SK-N-SH (cell line): ENCODE measurements around the gene LRRC17. TPM values are rescaled to one million over a fixed set of nuclear protein-coding genes. Genes with fewer than 3 reads are reported as not detected.
A peak's percentile ranks its signal among the peaks of the same experiment; 100 is the strongest.

Experiments used
- CTCF ChIA-PET: fragments of 300-600, 350-600 bp; formaldehyde crosslinking; extraction: SDS; loops from one replicate; lab custom pipeline; 2021; lab: Yijun Ruan, JAX
- POLR2A ChIA-PET: fragments of 350-600 bp; sonication (Branson Sonifier 250); formaldehyde crosslinking; extraction: SDS; loops from one replicate; lab custom pipeline; 2020; ENCODE audit warnings: antibody characterized with exemption, inconsistent platforms; lab: Yijun Ruan, JAX
- DNase-seq: peaks from one replicate; pipeline ENCODE4 v3.0.0; 2012
- H2AFZ ChIP-seq: fragments of 200-600 bp; sonication (generic); 2 replicates; pipeline ENCODE4 v1.8.1; 2016; ENCODE audit warnings: antibody characterized with exemption, mild to moderate bottlenecking, low read depth
- H3F3A ChIP-seq: fragments of 200-600 bp; sonication (generic); replicated peaks from 2 replicates; pipeline ENCODE3; 2016; ENCODE audit warnings: antibody characterized with exemption, mild to moderate bottlenecking; ENCODE audit not compliant: insufficient read depth
- H3K27ac ChIP-seq, 2 experiments: fragments of 200-500 bp in 1 of 2; fragments of 200-600 bp in 1 of 2; sonication (Bioruptor generic) in 1 of 2; sonication (generic), shearing (Covaris generic) in 1 of 2; 2 replicates each; pipeline versions ENCODE4 v1.5.1 to v1.6.1; 2014 to 2016; ENCODE audit warnings: low read depth in 2 of 2, inconsistent platforms in 1 of 2, low read length in 1 of 2, mild to moderate bottlenecking in 1 of 2, mixed read lengths in 1 of 2
- H3K27me3 ChIP-seq: fragments of 200-600 bp; sonication (generic), shearing (Covaris generic); 2 replicates; pipeline ENCODE4 v1.6.1; 2016; ENCODE audit warnings: mixed run types; ENCODE audit not compliant: insufficient read depth
- H3K36me3 ChIP-seq, 2 experiments: fragments of 200-500 bp in 1 of 2; fragments of 200-600 bp in 1 of 2; sonication (Bioruptor generic) in 1 of 2; sonication (generic) in 1 of 2; replicated peaks in 1 of 2; 2 replicates each; pipeline versions ENCODE3 to v1.5.1; 2014 to 2016; ENCODE audit warnings: low read length in 1 of 2, mild to moderate bottlenecking in 1 of 2; ENCODE audit not compliant: insufficient read depth in 2 of 2, control insufficient read depth in 1 of 2
- H3K4me1 ChIP-seq, 2 experiments: fragments of 200-500 bp in 1 of 2; fragments of 200-600 bp in 1 of 2; sonication (Bioruptor generic) in 1 of 2; sonication (generic), shearing (Covaris generic) in 1 of 2; 2 replicates each; pipeline versions ENCODE4 v1.5.1 to v1.6.1; 2014 to 2016; ENCODE audit warnings: low read depth in 1 of 2, low read length in 1 of 2, mixed run types in 1 of 2; ENCODE audit not compliant: insufficient read depth in 2 of 2, control insufficient read depth in 1 of 2
- H3K4me2 ChIP-seq: fragments of 200-600 bp; sonication (generic), shearing (Covaris generic); 2 replicates; pipeline ENCODE4 v1.6.1; 2017; ENCODE audit warnings: mixed run types
- H3K4me3 ChIP-seq, 2 experiments: fragments of 200-500 bp in 1 of 2; fragments of 200-600 bp in 1 of 2; sonication (Bioruptor generic) in 1 of 2; sonication (generic), shearing (Covaris generic) in 1 of 2; 2 replicates each; pipeline versions ENCODE4 v1.5.1 to v1.8.1; 2014 to 2016; ENCODE audit warnings: low read depth in 2 of 2, inconsistent platforms in 1 of 2, low read length in 1 of 2, mild to moderate bottlenecking in 1 of 2, mixed read lengths in 1 of 2, moderate library complexity in 1 of 2
- H3K79me2 ChIP-seq: fragments of 200-600 bp; sonication (generic); 2 replicates; pipeline ENCODE4 v1.8.1; 2017; ENCODE audit warnings: mild to moderate bottlenecking; ENCODE audit not compliant: insufficient read depth
- H3K9ac ChIP-seq: fragments of 200-600 bp; sonication (generic); 2 replicates; pipeline ENCODE4 v1.6.1; 2017; ENCODE audit warnings: mixed run types
- H3K9me2 ChIP-seq: fragments of 200-600 bp; sonication (generic); 2 replicates; pipeline ENCODE4 v1.6.1; 2017; ENCODE audit warnings: mixed run types
- H3K9me3 ChIP-seq: fragments of 200-600 bp; sonication (generic); 2 replicates; pipeline ENCODE4 v1.6.1; 2017; ENCODE audit warnings: mixed run types, mild to moderate bottlenecking, moderate library complexity
- H4K20me1 ChIP-seq: fragments of 200-600 bp; sonication (generic); 2 replicates; pipeline ENCODE4 v1.6.1; 2017; ENCODE audit warnings: mild to moderate bottlenecking, mixed run types; ENCODE audit not compliant: insufficient read depth
- CTCF ChIP-seq: fragments of 200-600 bp; sonication (generic); IDR thresholded peaks from 2 replicates; pipeline ENCODE4 v1.6.1; 2017; ENCODE audit warnings: antibody characterized with exemption, mild to moderate bottlenecking, moderate library complexity
- EP300 ChIP-seq, 2 experiments: IDR thresholded peaks; 2 replicates each; pipeline versions ENCODE4 v1.4.0 to v1.6.1; 2012; ENCODE audit warnings: borderline replicate concordance in 1 of 2, low read depth in 1 of 2, low read length in 1 of 2
- FOSL2 ChIP-seq: IDR thresholded peaks from 2 replicates; pipeline ENCODE4 v1.4.0; 2012; ENCODE audit warnings: low read depth, mild to moderate bottlenecking, moderate library complexity, borderline replicate concordance
- JUND ChIP-seq: IDR thresholded peaks from 2 replicates; pipeline ENCODE4 v1.4.0; 2012
- PBX3 ChIP-seq: IDR thresholded peaks from 2 replicates; pipeline ENCODE4; 2012
- POLR2AphosphoS5 ChIP-seq: IDR thresholded peaks from 2 replicates; pipeline ENCODE4 v1.6.1; 2012; ENCODE audit warnings: low read depth, low read length
- RAD21 ChIP-seq: IDR thresholded peaks from 2 replicates; pipeline ENCODE4 v1.6.1; 2012; ENCODE audit warnings: mild to moderate bottlenecking, low read length
- TCF12 ChIP-seq: IDR thresholded peaks from 2 replicates; pipeline ENCODE4 v1.4.0; 2012
- WGBS: methylation state at CpG from one replicate; pipeline ENCODE4 v1.1.6; 2017; ENCODE audit warnings: low lambda C conversion rate; 5-methylcytosine and 5-hydroxymethylcytosine counted together
- polyA plus RNA-seq, 3 experiments: library from polyadenylated mRNA; depleted of rRNA; stranded (reverse); fragments of >200 nt; gene quantifications; 2 replicates each; pipeline ENCODE4 v1.2.3, GENCODE V29; 2012

LRRC17 gene
- polyA plus RNA-seq, 1 of the 3 experiments (the other 2 are of a cell fraction), result 101 TPM

DNA sequence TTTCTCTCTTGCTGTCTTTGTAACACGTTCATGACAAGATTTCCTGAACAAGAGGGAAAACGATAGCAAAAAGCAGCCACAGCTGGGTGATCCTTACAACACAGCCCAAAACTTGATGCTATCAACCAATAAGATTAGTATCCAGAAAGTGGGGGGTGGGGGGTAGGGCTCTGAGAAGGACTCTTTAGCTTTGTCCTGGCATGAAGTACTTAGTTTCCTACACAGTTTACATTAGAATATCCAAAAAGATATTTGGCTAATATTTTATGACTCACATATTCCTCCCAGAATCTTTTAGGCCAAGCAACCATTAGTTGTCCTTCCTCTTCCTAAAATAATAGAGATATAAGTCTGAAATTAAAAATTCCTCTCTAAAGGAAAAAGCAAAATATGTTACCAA is 22.9 kb upstream of the LRRC17 start:
- Histone ChIP-seq H3K9ac (peak overlapping the region; percentile 50; the same call in 1 of the 2 replicates), H3K9me3 (no peaks in the 10 kb centered on the region), H3F3A (peaks cover 37% of the 10 kb centered on the region), H3K4me2 (peak overlapping the region; percentile 39; the same call in 1 of the 2 replicates), H4K20me1 (no peaks in the 10 kb centered on the region), H3K4me3 (no peak overlapping the region), H3K27ac (peak overlapping the region in 1 of 2 experiments; percentile 98; a peak in 2 of 4 replicates), H3K36me3 (no peaks in the 10 kb centered on the region), H2AFZ (peak overlapping the region; percentile 20; the same call in 1 of the 2 replicates), H3K27me3 (no peaks in the 10 kb centered on the region), H3K9me2 (no peaks in the 10 kb centered on the region), H3K4me1 (peaks cover 3 to 36% of the 10 kb centered on the region in 2 experiments), H3K79me2 (no peaks in the 10 kb centered on the region)
- TF ChIP-seq EP300 (IDR thresholded peaks at IDR 0.05; ENCODE audit: borderline replicate concordance in 1 of 2, low read depth in 1 of 2, low read length in 1 of 2) (no peak), RAD21 (no peak), FOSL2 (no peak), POLR2AphosphoS5 (no peak), JUND (peak; percentile 29; the same call in 1 of the 2 replicates), PBX3 (no peak)
- WGBS, result 71% methylated on average over 2 of the region's 2 CpGs
- ChIA-PET POLR2A (no interaction called here), CTCF (no interaction called here)
- DNase-seq, result no peak

DNA sequence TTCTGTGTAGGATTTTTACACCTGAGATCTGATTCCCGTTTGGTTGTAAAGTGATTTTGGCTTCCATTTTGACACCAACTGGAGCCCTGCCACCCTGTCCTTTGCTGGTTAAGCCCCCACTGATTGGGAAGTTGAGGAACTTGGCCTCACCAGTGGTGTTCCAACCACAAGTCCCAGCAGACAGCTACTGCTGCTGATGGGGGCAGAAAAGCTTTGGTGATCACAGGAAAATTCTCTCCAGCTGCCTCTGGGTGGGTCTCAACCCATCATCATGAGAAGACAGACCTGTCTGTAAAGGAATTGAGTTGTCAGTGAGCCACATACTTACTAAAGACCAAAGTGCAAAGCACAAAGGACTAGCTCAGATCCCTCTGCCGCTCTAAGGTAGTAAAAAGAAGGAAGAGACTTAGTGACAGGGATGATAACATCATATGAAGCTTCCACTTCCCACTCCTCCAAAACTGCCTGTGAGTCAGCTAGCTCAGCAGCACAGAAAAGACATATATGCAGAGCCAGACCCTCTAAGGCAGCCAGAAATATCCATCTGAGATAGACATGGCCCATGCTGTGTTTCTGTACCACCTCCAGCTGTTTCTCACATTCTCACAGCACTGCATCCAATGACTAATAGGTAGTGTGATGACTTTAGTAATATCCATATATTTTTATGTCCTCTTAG is 22.4 kb upstream of the LRRC17 start:
- DNase-seq, result no peak
- Histone ChIP-seq H2AFZ (peak overlapping the region; percentile 20; the same call in 1 of the 2 replicates), H3F3A (peaks cover 37% of the 10 kb centered on the region), H3K9me2 (no peaks in the 10 kb centered on the region), H4K20me1 (no peaks in the 10 kb centered on the region), H3K4me2 (peak overlapping the region; percentile 39; the same call in 1 of the 2 replicates), H3K36me3 (no peaks in the 10 kb centered on the region), H3K27me3 (no peaks in the 10 kb centered on the region), H3K4me1 (peaks cover 3 to 36% of the 10 kb centered on the region in 2 experiments), H3K79me2 (no peaks in the 10 kb centered on the region), H3K9ac (peak overlapping the region; percentile 50; the same call in 1 of the 2 replicates)
- WGBS, result 84% methylated on average over 2 of the region's 2 CpGs
- POLR2A ChIA-PET, result no interaction called here
- no peak for TF ChIP-seq CTCF
- peak; percentile 59; the same call in 1 of the 2 replicates for TF ChIP-seq TCF12
- peak; percentile 24; the same call in 1 of the 2 replicates for TF ChIP-seq FOSL2
- TF ChIP-seq JUND, result peak; percentile 16; the same call in 1 of the 2 replicates
- TF ChIP-seq EP300 (IDR thresholded peaks at IDR 0.05; ENCODE audit: borderline replicate concordance in 1 of 2, low read depth in 1 of 2, low read length in 1 of 2), result 0 out of 4 replicates have a peak, but pooled peaks of 1 of the 2 experiments have one; percentile 16
- TF ChIP-seq, all 33 proteins: peak for 4
- H3K27ac ChIP-seq, result peak overlapping the region in 1 of 2 experiments; percentile 98; a peak in 3 of 4 replicates
- H3K4me3 ChIP-seq, result no peak overlapping the region
- CTCF ChIA-PET, result no interaction called here
- no peaks in the 10 kb centered on the region for H3K9me3 ChIP-seq
